ENCODE data around the gene JADE1. TPM values are rescaled to one million over a fixed set of nuclear protein-coding genes. Genes with fewer than 3 reads are reported as not detected.

The JADE1 gene
- total RNA-seq, 1 experiment from 2014 or later, result 192 TPM

DNA sequence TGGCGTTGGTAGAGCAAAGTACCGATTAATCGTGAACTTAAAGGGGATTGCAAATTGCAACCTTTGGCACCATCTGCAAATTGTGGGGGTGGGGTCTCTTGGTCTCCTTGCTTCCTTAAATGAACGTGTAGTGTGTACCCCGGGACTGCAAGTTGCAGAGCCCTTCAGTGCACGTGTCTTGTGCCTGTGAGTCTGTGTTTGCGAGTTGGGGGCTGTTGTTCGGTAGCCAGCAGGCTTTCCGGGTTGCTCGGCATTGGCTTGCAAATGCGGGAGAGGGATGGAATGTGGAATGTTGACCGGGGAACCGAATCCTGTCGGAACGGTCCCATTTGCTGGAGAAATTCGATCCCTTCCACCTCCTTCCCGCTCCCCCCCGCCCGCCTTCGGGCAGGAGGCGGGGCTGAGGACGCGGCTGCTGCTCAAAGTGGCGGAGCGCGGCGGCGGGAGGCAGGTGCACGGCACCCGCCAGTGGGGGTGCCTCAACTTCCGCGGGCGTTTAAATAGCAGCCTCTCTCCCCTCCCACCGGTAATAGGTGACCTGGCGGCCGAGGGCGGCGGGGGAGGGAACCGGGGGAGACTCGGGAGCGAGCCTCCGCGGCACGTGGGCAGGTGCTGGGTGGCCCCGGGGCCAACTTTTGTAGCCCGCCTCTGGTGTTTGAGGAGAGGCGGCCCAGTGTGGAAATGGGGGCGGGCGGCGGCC lies 1.5 kb downstream of the JADE1 start:
- no peaks in the 10 kb centered on the region for H3K79me1 ChIP-seq (ENCODE audit: insufficient read depth, low read depth, low read length, poor library complexity, severe bottlenecking)
- Mint-ChIP-seq H3K4me1 (peaks cover 38 to 40% of the 10 kb centered on the region in 2 experiments), H3K27me3 (ENCODE audit: low read depth) (no peaks in the 10 kb centered on the region), H3K27ac (peak overlapping the region; percentile 100), H3K4me3 (peak overlapping the region; percentile 100), H3K9me3 (peaks cover 2 to 3% of the 10 kb centered on the region in 2 experiments; a peak in 3 of 5 replicates), H3K36me3 (ENCODE audit: insufficient read depth in 1 of 3, low read depth in 3 of 3) (peaks cover 5 to 21% (median 13%) of the 10 kb centered on the region in 3 experiments; a peak in 6 of 7 replicates)
- no peak overlapping the region for H2BK15ac ChIP-seq (ENCODE audit: low read depth, low read length)
- no peaks in the 10 kb centered on the region for H4K20me1 ChIP-seq (ENCODE audit: control insufficient read depth, insufficient read depth, insufficient read length)
- peak; percentile 98 for DNase-seq
- no peaks in the 10 kb centered on the region for H3K4me1 ChIP-seq (ENCODE audit: insufficient read depth, low read length)
- H3K9ac ChIP-seq (ENCODE audit: extremely low read depth, insufficient read length, low read length), result peak overlapping the region; percentile 85
- H3K79me2 ChIP-seq (ENCODE audit: insufficient read depth, low read length), result peaks cover 33% of the 10 kb centered on the region
- peak overlapping the region; percentile 62; the same call in 1 of the 2 replicates for H3K14ac ChIP-seq (ENCODE audit: insufficient read depth, low read length)
- no peak overlapping the region for H3K4ac ChIP-seq (ENCODE audit: low read depth, low read length)
- H3K27ac ChIP-seq (ENCODE audit: insufficient read length, low read depth, low read length), result peak overlapping the region; percentile 99
- no peak overlapping the region for H2BK120ac ChIP-seq (ENCODE audit: low read depth, low read length, poor library complexity, severe bottlenecking)
- H3K27me3 ChIP-seq (ENCODE audit: insufficient read depth, low read length), result no peaks in the 10 kb centered on the region
- H3K9me3 ChIP-seq (ENCODE audit: control insufficient read depth, low read depth, low read length), result no peaks in the 10 kb centered on the region
- H4K91ac ChIP-seq (ENCODE audit: insufficient read length, low read depth, low read length), result no peak overlapping the region
- peak overlapping the region; percentile 30 for H4K5ac ChIP-seq (ENCODE audit: insufficient read length, low read depth, low read length)
- WGBS (ENCODE audit: extremely low coverage, insufficient read length, low lambda C conversion rate), result no CpG with 5 or more reads among the region's 50 CpGs
- no peak overlapping the region for H2BK20ac ChIP-seq (ENCODE audit: low read depth, low read length, poor library complexity, severe bottlenecking)
- peak overlapping the region; percentile 89 for H3K18ac ChIP-seq (ENCODE audit: insufficient read length, low read depth, low read length)
- H2BK12ac ChIP-seq (ENCODE audit: insufficient read length, low read depth, low read length), result no peak overlapping the region
- no peak overlapping the region for H2AK5ac ChIP-seq (ENCODE audit: insufficient read length, low read length)
- H2AFZ ChIP-seq (ENCODE audit: low read length), result no peak overlapping the region
- no peak overlapping the region for H3K23ac ChIP-seq (ENCODE audit: insufficient read length, low read depth, low read length)
- TF ChIP-seq, protein P1, sequence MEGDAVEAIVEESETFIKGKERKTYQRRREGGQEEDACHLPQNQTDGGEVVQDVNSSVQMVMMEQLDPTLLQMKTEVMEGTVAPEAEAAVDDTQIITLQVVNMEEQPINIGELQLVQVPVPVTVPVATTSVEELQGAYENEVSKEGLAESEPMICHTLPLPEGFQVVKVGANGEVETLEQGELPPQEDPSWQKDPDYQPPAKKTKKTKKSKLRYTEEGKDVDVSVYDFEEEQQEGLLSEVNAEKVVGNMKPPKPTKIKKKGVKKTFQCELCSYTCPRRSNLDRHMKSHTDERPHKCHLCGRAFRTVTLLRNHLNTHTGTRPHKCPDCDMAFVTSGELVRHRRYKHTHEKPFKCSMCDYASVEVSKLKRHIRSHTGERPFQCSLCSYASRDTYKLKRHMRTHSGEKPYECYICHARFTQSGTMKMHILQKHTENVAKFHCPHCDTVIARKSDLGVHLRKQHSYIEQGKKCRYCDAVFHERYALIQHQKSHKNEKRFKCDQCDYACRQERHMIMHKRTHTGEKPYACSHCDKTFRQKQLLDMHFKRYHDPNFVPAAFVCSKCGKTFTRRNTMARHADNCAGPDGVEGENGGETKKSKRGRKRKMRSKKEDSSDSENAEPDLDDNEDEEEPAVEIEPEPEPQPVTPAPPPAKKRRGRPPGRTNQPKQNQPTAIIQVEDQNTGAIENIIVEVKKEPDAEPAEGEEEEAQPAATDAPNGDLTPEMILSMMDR (conservative IDR thresholded peaks at IDR 0.05), result 0 out of 3 replicates have a peak, but pooled peaks have one; percentile 8
- H3K23me2 ChIP-seq (ENCODE audit: insufficient read length, low read depth, low read length, poor library complexity, severe bottlenecking), result peaks cover 6% of the 10 kb centered on the region
- H2BK5ac ChIP-seq (ENCODE audit: insufficient read length, low read length), result peak overlapping the region; percentile 14
- H3T11ph ChIP-seq (ENCODE audit: low read length), result no peak overlapping the region
- H4K8ac ChIP-seq (replicated peaks; ENCODE audit: insufficient read length, low read depth, low read length), result no peak overlapping the region
- H3K56ac ChIP-seq (ENCODE audit: insufficient read length, low read depth, low read length), result peak overlapping the region; percentile 28
- H3K4me2 ChIP-seq (ENCODE audit: insufficient read depth, insufficient read length, low read length), result peak overlapping the region; percentile 69

Data from H9 (cell line).